Stimulated activated CD4-positive, alpha-beta T cell treated with anti-CD3 and anti-CD28 coated beads, Interleukin-1b, Interleukin-23, amount 100 ng/mL, for 4 hours (primary cell): ENCODE data around the gene ROCK2.
"Not testable (repeated sequence)": the region's sequence is repeated elsewhere in the genome, so short reads cannot be mapped to it uniquely, and the experiment has no call there.

Experiments used
- DNase-seq, 2 donors: peaks; one replicate each; pipeline ENCODE4 v3.0.0-alpha.2; 2020; ENCODE audit warnings: low read depth in 2 of 2

ROCK2 gene

DNA sequence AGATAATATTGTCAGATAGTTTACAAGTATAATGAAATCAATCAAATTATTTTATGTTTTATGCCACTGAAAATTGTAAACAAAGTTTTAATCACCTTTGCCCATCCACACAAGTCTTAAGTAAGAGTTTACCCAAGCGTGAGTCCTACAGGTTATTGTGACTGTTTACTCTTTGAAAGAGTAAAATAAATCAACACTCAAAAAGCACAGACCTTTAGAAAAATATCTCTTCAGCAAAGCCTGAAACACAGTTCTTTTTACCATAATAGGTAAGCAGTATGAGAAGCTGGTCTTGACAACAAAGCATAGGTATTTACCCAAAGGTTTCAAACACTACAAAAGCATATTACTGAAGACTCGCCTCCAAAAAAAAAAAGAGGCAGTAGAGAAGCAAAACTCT is 3.7 kb downstream of the ROCK2 start:
- no peak for DNase-seq

DNA sequence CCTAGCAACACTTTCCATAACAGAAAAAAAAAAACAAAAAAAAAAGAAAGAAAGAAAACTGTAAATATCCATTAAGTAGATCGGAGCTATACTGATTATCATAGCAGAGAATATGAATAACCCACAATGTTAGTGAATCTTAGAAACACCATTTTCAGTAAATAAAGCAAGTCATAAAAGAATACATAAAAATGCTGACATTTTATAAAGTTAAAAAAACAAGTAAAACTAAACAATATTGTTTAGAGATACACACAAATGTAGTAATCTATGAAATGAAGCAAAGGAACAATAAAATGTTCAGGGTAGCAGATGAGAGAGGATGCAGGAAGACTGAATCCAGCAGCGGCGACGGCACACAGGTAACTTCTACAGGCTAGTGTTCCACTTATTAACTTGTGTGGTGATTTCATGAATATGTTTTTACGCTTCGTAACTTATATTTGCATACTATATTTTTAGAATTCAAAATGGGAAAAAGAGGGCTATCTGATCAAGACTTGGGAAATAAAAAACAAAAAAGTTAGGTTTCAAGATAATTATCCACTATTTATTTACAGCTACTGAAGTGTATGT is 4.8 kb downstream of the ROCK2 start:
- DNase-seq: no peak

DNA sequence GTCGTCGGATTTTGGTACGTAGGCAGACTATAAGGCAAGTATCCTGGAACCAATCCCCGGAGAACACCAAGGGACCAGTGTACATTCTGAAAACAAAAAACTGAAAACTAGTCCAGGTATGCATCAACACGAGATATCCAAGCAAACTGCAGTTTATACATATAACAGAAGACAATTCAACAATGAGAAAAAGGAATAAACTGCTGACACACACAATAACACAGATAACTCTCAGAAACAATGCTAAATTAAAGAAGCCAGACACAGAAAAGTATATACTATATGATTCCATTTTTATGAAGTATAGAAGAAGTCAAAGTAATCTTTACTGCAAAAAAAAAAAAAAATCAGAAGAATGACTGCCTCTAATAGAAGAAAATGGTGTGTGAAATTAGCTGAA is 5.9 kb downstream of the ROCK2 start:
- DNase-seq: no peak

DNA sequence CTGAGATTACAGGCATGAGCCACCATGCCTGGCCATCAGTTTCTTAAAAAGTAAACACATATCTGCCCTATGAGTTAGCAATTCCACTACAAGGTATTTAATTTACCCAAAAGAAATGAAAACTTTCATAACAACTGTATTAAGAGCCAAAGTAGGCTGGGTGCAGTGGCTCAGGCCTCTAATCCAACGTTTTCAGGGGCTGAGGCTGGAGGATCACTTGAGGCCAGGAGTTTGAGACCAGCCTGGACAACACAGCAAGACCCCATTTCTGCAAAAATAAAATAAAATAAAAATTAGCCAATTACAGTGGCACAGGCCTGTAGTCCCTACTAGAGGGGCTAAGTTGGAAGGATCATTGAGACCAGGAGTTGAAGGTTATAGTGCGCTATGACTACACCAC is 6.5 kb downstream of the ROCK2 start:
- DNase-seq: no peak

DNA sequence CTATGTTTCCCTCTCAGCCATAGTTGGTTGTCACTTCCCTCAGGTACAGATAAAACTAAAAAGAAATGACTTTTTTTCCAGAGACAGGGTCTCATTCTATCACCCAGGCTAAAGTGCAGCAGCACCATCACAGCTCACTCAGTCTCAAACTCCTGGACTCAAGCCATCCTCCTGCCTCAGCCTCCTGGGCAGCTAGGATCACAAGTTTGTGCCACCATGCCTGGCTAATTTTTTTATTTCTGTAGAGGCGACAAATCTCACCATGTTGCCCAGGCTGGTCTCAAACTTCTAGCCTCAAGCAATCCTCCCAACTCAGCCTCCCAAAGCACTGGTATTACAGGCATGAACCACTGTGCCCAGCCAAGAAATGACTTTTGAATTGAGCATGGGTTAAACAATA is 8.2 kb downstream of the ROCK2 start:
- DNase-seq: no peak

DNA sequence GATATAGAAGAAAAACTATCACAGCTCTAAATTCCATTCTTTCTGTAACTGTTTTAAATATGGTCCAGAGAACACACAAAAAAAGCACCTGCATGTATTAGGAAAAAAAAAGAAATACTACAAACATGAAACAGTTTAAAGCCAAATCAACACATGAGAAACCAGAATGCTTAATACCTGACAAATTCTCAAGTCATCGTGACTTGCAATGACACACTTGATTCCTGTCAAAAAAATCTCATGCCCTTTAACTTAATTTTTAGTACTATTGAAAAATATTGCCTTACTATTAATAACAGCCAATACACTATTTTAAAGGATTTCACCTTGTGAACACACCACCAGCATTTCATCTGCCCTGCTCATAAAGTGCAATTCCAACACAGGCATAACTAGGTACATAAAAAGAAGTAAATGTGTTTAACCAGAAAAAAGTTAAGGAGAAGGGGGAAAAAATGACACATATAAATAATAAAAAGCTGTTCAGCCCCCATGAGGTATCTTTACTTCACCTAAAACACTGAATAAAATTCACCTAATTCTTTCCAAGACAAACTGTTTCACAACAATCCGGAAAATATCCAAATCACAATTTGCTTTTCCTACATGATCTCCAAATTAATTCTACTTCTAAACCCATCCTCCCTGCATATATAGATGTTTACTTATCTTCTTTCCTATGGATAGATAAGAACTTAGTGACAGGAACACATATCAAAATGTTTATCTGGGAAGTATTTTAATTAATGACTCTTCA is 10.8 kb downstream of the ROCK2 start:
- DNase-seq: no peak

DNA sequence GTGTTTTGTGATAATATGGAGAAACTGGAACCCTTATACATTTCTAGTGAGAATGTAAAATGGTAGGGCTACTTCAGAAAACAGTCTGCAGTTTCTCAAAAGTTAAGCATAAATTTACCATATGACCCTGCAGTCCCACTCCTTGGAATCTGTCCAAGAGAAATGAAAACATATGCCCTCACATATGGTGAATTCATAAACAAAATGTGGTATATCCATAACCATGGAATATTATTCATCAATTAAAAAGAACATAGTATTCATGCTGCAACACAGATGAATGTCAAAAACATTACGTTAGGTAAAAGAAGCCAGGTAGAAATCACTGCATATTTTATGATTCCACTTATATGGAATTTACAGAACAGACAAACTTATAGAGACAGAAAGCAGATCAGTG is 11.8 kb downstream of the ROCK2 start:
- DNase-seq: no peak

DNA sequence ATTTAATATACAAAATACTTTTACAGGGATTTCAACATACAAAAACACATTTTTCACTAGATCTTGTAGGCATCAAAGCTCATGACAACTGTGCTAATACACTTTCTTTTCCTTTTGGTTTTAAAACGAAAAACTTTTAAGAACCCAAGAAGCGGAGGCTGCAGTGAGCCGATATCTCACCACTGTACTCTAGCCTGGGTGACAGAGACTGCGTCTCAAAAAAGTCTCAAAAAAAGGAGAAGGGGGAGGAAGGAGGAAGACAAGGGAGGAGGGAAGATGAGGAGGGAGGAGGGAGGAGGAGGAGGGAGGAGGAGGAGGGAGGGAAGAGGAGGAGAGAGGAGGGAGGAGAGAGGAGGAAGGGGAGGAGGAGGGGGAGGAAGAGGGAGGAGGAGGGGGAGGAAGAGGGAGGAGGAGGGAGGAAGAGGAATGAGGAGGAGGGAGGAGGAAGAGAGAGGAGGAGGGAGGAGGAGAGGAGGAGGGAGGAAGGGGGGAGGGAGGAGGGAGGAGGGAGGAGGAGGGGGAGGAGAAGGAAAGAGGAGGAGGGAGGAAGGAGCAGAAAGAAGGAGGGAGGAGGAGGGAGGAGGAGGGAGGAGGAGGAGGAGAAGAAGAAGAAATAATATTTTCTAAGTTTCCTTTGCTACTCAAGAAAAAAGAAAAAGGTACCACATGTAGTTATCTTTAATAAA is 13.8 kb downstream of the ROCK2 start:
- no peak for DNase-seq

DNA sequence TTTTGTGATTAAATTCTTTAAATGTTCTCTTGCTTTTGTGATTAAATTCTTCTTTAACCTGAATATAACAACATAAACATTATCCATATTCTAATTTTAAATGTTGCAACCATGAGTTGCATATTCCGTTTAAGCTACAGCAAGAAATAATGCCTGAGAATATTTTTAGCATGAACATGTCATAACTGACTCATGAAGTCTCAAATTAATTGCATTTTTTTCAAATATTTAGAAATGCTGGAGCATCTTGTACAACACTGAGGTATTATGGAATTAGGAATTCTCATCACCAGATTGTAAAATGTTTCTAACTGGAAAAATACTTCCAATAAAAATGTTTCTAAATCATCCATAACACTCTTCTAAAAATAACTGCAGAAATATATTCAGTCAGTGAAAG is 14.7 kb downstream of the ROCK2 start:
- no peak for DNase-seq

DNA sequence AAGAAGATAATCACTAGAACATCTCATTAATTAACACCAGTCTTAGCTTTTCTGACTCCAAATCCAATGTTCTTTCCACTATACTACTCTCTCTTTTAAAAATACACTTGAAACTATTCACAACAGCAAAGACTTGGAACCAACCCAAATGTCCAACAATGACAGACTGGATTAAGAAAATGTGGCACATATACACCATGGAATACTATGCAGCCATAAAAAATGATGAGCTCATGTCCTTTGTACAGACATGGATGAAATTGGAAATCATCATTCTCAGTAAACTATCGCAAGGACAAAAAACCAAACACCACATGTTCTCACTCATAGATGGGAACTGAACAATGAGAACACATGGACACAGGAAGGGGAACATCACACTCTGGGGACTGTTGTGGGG is 15.9 kb downstream of the ROCK2 start:
- not testable (repeated sequence) for DNase-seq

DNA sequence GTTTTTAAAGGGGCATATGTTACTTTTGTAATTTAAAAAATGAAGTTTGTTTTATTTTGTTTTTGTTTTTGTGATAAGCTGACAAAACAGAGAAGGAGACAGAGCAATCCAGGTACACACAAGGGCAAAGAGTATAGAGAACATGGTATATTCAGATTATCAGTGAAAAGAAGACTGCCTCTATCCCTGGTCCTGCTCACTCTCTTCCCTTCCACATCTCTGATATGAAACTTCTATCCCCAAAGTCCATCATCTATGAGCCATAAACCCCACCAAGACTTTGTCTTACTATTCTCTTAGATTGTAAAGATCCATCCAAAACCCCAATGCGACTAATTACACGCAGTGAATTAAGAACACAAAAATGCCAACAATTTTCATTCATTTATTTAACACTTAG is 16.6 kb downstream of the ROCK2 start:
- no peak for DNase-seq

DNA sequence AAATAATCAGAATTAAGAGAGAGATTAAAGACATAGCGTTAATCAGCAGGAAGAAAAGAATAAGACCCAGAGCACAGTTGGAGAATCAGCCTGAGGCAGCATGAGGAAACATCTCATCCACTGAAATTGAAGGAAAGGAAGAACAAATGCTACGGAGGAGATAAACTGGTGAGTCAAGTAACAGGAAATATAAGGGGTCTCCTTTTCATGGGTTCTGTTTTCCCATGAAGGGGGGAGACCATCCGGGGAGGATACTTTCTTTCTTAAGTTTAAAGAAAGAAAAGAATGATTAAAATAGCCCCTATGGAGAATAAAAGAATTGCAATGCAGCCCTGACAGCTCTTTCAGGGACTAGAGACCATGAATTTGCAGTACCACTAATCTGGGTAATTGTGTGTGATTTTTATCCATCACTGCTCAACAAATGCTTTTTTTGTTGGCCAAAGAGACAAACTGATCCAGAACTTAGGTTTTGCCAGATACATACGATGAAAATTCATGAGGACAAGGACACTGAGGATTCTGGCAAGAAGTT is 17.7 kb downstream of the ROCK2 start:
- DNase-seq: no peak

DNA sequence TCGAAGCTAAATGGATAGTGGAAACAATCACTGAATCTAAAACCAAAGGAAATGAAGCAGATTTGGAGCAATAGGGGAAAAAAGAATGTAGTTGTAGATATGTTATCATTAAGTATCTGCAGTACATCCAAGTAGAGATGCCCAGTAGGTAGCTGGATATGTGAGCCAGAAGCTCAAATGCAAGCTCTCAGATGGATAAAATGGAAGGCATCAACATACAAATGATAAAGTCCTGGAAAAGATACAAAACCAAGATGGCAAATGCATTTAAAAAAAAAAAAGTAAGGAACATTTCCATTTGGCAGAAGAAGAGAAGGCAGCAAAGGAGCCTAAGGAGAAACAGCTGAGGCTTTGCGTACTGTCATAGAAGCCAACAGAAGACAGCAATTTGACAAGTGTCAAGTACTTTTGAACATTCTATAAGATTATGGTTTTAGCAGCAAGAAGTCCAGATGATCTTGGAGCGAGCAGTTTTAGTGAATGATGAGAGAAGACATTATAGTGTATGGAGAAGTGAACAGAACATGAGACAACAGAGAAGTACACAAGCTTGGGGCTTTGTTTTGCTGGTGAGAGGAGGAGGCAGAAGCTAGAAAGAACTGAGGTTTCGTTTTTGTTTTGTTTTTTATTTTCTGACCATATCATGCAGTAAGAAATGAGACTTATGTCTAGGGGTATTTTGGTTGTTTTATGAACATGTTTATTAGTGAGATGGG is 18.3 kb downstream of the ROCK2 start:
- no peak for DNase-seq

DNA sequence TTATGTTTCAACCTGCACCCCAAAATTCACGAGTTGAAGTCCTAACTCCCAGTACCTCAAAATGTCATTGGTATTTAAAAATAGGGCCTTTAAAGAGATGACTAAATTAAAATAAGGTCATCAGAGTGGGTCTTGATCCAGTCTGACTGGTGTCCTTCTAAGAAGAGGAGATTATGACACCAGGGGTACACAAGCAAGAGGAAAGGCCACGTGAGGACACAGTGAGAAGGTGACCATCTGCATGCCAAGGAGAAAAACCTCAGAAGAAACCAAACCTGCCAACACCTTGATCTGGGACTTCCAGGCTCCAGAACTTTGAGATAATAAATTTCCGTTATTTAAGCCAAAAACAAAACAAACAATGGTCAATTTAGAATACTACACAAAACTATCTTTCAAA is 22.6 kb downstream of the ROCK2 start:
- no peak for DNase-seq

DNA sequence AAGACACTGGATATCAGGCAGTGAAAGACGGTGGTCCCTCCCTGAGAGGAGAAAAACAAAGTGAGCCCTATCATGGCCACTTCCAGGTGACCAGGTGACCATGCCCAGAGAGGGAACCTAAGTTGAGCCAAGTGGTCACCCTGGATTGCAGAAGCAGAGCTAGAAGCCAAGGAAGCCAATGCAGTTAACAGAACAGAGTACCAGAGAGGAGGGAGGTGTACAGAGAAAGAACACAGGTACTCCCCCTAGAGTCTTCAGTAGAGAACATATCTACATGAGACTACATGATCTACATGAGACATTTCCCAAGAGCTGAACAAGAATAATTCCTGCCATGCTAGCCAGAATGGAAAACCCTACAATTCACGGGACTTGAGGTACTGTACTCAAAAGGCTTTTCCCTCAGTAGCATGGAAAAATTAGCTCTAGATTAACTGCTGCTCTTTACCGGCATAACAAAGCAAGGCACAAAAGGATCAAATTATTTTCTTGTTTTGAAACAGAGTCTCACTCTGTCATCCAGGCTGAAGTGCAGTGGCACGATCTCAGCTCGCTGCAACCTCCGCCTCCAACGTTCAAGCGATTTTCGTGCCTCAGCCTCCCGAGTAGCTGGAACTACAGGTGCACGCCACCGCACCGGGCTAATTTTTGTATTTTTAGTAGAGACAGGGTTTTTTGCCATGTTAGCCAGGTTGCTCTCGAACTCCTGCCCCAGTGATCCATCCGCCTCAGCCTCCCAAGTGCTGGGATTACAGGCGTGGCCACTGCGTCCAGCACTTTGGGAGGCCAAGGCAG is 23.5 kb downstream of the ROCK2 start:
- DNase-seq: no peak

DNA sequence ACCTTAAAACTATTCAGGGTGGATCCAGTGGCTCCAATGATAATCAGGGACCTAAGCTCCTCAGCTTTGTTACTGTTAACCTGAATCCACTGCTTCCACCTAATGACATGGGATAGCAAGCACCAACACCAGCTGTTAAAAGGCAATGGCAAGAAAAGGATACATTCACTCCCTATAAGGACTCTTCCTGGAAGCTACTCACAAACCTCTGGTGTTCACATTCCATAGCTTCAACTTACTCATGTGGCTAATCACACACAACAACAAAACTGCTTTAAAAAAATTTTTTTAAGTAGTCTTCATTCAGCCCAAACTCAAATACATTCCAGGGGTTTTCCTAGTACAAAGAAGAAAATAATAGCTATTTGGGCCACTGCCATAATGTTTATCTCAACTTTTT is 24.5 kb downstream of the ROCK2 start:
- DNase-seq: no peak

DNA sequence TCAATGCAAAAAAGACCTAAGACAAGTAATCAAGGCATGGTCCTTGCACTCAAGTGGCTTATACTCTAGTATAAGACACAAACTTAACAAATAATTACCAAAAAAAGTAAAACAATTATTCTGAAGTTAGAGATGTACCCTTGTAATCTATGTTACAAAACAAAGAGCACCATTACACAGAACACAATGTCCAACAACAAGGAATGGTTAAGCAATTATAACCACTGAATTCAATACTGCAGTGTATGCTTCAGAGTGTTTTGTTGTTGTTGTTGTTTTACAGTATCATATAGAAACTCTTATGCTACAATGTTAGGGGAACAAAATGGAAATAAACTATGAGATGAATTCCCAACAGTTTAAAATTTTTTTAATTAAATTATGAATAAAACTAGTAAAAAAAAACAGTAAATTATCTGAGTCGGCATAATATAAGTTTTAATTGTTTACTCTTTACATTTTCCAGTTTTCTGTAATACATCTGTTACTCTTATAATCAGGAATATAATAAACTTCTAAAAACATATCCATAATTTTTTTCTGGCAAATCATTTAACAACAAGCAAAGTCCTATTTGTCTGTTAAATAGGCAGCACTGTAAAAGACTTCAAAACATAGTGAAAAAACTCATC is 29.2 kb downstream of the ROCK2 start:
- no peak for DNase-seq

DNA sequence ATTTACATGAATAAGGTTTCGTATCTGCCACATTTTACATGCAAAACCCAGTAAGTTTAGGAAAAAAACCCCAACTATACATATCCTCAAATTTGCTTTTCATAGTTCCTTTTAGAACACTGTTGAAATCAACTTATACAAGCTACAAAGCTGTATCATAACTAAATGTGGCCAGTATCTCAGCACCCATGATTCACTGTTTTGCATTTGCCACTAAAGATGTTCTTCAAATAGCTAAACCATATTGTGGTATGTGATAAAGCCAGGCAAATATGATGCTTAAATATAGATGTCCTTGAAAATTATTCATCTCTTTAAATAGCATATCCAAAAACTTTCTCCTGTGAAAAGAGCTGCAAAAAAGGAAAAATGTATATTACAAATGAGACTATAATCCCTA is 29.9 kb downstream of the ROCK2 start:
- DNase-seq: no peak

DNA sequence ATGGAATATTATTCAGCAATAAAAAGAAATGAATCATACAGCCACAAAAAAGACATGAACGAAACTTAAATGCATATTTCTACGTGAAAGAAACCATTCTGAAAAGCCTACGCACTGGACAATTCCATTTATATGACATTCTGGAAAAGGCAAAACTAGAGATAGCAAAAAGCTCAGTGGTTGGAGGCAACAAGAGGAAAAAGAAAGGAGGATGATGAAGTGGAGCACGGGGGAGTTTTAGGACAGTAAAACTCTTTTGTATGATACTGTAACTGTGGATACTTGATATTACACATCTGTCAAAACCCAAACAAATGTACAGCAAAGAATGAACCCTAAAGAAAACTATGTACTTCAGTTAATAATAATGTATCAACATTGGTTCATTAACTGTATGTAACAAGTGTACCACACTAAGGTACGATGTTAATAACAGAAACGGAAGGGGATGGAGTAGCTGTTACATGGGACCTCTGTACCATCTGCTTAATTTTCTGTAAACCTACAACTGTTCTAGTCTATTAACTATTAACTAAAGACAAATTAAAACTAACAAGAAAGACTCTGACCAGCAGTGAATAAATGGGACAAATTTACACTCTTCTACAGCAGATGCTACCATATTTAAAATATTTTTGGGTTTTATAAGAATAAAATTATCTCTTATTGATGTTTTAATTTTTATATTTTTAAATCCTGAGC is 31.5 kb downstream of the ROCK2 start:
- DNase-seq: no peak

DNA sequence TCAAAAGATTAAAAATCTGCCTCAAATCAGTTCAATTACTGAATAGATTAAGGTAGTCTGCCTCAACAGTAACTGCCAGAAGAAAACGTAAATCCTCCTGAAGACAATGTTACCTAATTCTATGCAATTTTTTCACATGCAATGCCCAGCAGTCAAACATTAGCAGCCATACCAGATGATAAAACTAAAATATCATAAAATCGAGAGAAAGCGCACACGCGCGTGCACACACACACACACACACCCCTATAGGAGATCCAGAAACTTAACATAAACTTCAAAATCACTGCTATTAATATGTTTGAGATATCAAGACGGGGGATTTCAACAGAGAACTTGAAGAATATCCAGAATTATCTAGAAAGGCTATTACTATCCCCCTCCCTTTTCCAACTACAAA is 32.9 kb downstream of the ROCK2 start:
- no peak for DNase-seq

DNA sequence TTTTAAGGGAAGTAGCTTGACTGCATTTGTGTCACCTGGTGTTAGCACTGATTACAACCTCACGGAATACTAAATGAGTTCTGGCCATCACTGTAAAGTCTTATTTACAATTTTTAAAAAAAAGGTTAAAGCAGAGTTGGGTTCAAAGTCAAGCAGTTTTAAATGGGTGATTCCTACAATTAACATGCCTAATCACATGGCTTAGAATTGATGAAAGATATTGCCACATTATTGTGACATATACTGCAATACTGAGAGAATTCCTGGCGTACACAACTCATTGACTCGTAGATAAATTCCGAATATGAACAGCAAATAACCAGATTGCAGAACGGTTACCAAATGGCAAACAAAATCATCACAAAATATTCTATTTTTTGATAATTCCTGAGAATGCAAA is 34.2 kb downstream of the ROCK2 start:
- no peak for DNase-seq
